C4-2B (cell line): Measurements from ENCODE around the gene PKDCC.

Experiments
- ZFX ChIP-seq: fragments of 450-650 bp; IDR thresholded peaks from 2 replicates; pipeline ENCODE4 v1.6.1; 2017
- TF ChIP-seq, protein P1 (sequence below): fragments of 450-650 bp; conservative IDR thresholded peaks from 2 replicates; pipeline ENCODE4 v1.5.1; 2017; ENCODE audit warnings: mild to moderate bottlenecking

DNA sequence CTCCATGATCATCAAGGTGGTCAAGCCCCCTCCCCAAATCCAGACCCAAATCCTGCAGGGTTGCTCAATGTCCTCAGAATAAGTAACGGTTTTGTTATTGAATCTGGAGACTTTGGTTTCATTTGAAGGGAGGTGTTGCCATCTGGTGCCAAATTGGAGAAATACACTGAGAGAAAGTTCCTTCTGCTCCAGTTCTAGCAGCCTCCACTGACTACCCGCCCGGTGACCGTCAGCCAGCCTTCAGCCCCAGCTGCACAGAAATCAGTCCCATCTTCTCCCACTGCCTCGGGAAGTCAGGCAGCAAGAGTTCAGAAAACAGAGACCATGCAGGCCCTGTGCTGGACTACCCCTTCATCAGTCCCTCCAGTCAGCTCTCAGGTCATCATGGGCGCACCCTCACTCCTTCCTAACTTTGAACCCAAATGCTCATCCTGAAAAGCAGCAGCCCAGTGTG is 38.7 kb downstream of the PKDCC start:
- TF ChIP-seq, protein P1, sequence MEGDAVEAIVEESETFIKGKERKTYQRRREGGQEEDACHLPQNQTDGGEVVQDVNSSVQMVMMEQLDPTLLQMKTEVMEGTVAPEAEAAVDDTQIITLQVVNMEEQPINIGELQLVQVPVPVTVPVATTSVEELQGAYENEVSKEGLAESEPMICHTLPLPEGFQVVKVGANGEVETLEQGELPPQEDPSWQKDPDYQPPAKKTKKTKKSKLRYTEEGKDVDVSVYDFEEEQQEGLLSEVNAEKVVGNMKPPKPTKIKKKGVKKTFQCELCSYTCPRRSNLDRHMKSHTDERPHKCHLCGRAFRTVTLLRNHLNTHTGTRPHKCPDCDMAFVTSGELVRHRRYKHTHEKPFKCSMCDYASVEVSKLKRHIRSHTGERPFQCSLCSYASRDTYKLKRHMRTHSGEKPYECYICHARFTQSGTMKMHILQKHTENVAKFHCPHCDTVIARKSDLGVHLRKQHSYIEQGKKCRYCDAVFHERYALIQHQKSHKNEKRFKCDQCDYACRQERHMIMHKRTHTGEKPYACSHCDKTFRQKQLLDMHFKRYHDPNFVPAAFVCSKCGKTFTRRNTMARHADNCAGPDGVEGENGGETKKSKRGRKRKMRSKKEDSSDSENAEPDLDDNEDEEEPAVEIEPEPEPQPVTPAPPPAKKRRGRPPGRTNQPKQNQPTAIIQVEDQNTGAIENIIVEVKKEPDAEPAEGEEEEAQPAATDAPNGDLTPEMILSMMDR = peak; percentile 52
- no peak for TF ChIP-seq ZFX
